ENCODE results near the gene TMEM119.
"Not testable (repeated sequence)": the region's sequence is repeated elsewhere in the genome, so short reads cannot be mapped to it uniquely, and the experiment has no call there.

Gene TMEM119

GRCh38 chr12:108634341-108634751, 36.5 kb upstream of the TMEM119 start:
- DNase-seq (ENCODE audit: low read depth in 3 of 3, low spot score in 1 of 3): no peak

GRCh38 chr12:108633534-108634248, 35.8 kb upstream of the TMEM119 start, which contains the start of gene SELPLG:
SELPLG (minus strand) TSS chr12:108633894; CDS start chr12:108624307, 9,587 bp downstream.
- peak; percentile 53 to 75 (median 66) for DNase-seq (ENCODE audit: low read depth in 3 of 3, low spot score in 1 of 3)

GRCh38 chr12:108633081-108633533, 35.2 kb upstream of the TMEM119 start:
- DNase-seq (ENCODE audit: low read depth in 3 of 3, low spot score in 1 of 3): no peak

- DNase-seq (ENCODE audit: low read depth in 3 of 3, low spot score in 1 of 3): not testable (repeated sequence)
These were observed 33.4 kb upstream of the TMEM119 start for GRCh38 chr12:108631261-108631660.

GRCh38 chr12:108630481-108631207, 32.8 kb upstream of the TMEM119 start:
- no peak for DNase-seq (ENCODE audit: low read depth in 3 of 3, low spot score in 1 of 3)

GRCh38 chr12:108629824-108630476, 32.1 kb upstream of the TMEM119 start:
- DNase-seq (ENCODE audit: low read depth in 3 of 3, low spot score in 1 of 3): no peak

- no peak for DNase-seq (ENCODE audit: low read depth in 3 of 3, low spot score in 1 of 3)
These were observed 31.3 kb upstream of the TMEM119 start for GRCh38 chr12:108629151-108629550.

GRCh38 chr12:108627134-108627920, 29.4 kb upstream of the TMEM119 start:
- no peak for DNase-seq (ENCODE audit: low read depth in 3 of 3, low spot score in 1 of 3)

- DNase-seq (ENCODE audit: low read depth in 3 of 3, low spot score in 1 of 3): no peak
These were observed 27.3 kb upstream of the TMEM119 start for GRCh38 chr12:108625228-108625627.

GRCh38 chr12:108623577-108623976, 25.7 kb upstream of the TMEM119 start:
- DNase-seq (ENCODE audit: low read depth in 3 of 3, low spot score in 1 of 3): no peak

- DNase-seq (ENCODE audit: low read depth in 3 of 3, low spot score in 1 of 3): no peak
These were observed 25.1 kb upstream of the TMEM119 start for GRCh38 chr12:108622921-108623514.

- DNase-seq (ENCODE audit: low read depth in 3 of 3, low spot score in 1 of 3): no peak
These were observed 24.5 kb upstream of the TMEM119 start for GRCh38 chr12:108622421-108622820.

- no peak for DNase-seq (ENCODE audit: low read depth in 3 of 3, low spot score in 1 of 3)
These were observed 23.3 kb upstream of the TMEM119 start for GRCh38 chr12:108621161-108621560.

GRCh38 chr12:108620236-108620879, 22.5 kb upstream of the TMEM119 start:
- no peak for DNase-seq (ENCODE audit: low read depth in 3 of 3, low spot score in 1 of 3)

GRCh38 chr12:108619369-108620160, 21.7 kb upstream of the TMEM119 start:
- DNase-seq (ENCODE audit: low read depth in 3 of 3, low spot score in 1 of 3): no peak

GRCh38 chr12:108618953-108619274, 21.0 kb upstream of the TMEM119 start:
- DNase-seq (ENCODE audit: low read depth in 3 of 3, low spot score in 1 of 3): not testable (repeated sequence)

- peak; percentile 31 to 72 (median 49) for DNase-seq (ENCODE audit: low read depth in 3 of 3, low spot score in 1 of 3)
These were observed 20.4 kb upstream of the TMEM119 start for GRCh38 chr12:108618079-108618952.

Measured in stimulated activated CD4-positive, alpha-beta T cell treated with anti-CD3 and anti-CD28 coated beads, TNF-alpha, amount 100 ng/mL, for 1 hour (primary cell).